ENCODE results near the gene ZDHHC24.
"Not testable (repeated sequence)": the region's sequence is repeated elsewhere in the genome, so short reads cannot be mapped to it uniquely, and the experiment has no call there.

The ZDHHC24 gene, protein sequence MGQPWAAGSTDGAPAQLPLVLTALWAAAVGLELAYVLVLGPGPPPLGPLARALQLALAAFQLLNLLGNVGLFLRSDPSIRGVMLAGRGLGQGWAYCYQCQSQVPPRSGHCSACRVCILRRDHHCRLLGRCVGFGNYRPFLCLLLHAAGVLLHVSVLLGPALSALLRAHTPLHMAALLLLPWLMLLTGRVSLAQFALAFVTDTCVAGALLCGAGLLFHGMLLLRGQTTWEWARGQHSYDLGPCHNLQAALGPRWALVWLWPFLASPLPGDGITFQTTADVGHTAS

GRCh38 chr11:66545701-66546367 lies at the start of gene ZDHHC24:
ZDHHC24 (minus strand) TSS chr11:66546048; CDS start chr11:66546003, 45 bp downstream.
- DNase-seq (ENCODE audit: low read depth, low spot score): peak; percentile 82

- DNase-seq (ENCODE audit: low read depth, low spot score): no peak
These were observed 49.5 kb upstream of the ZDHHC24 start for GRCh38 chr11:66595245-66595904.

DNA sequence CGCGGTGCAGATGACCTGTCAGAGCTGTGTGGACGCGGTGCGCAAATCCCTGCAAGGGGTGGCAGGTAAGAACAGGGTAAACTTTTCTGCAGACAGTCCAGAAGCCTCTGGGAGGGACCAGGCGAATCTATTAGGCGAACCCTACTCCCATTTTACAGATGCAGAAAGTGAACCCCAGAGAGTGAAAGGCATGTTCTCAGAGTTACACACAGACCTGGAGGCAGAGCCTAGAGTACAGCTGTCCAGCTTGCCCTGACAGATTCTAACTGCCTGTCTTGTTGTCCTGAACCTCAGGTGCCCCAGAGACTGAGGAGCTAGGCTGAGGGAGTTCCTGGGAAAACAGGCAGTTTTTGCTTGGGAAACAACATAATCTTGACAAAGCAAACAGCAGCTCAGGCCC lies 47.8 kb upstream of the ZDHHC24 start:
- no peak for DNase-seq (ENCODE audit: low read depth, low spot score)

DNA sequence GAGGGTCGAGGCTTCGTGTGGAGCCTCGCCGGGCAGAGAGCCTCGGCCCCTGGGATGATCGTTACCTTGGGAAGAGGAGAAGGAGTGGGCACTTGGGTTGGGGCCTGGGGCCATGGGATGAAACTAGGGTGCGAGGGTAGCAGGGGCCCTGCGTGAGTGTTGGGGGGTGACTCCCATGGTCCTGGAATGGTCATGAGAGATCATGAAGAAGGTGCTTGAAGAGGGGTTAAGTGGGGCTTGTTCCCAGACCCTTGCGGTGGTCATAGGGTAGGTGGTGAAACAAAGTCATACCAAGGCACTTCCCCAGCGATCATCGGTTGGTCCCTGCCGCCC lies 47.4 kb upstream of the ZDHHC24 start:
- no peak for DNase-seq (ENCODE audit: low read depth, low spot score)

DNA sequence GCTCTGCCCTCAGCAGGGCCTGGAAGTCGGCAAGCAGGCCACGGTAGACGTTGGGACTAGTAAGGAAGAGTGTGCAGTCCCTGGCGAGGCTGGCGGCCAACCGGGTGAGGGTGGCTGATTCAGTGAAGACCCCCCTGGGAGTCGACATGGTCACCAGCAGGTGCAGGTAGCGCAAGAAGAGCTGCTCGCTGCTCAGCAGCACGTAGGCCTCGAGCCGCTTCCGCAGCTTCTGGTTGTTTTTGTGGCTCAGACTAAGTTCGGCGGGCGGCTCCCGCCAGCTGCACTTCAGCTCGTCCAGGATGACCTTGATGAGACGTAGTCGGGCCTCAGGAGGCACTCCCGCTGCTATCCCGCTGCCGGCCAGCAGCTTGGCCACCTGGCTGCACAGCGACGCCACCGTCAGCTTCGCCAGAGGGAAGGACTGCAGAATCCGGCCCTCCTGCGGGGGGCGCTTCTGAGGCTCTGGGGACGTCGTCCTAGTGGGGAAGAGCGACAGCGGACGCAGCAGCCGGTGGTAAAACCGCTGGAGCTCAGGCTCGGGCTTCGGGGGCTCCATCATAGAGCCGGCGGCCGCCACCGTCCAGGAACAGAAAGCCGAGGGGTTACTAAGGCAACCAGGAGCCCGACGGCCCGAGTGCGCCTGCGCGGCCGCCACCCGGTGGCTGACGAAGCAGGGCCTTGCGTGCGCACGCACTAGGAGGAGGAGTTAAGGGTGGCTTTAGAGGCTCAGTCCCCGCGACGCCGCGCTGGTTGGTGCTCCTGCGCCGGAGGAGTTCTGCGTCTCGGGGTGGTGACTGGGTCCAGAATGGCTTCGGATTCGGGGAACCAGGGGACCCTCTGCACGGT lies 46.8 kb upstream of the ZDHHC24 start, which contains the start of the genes CCDC87 and CCS:
CCDC87 (minus strand) TSS at position 607 of the 846 bp plus-strand sequence; CDS start at position 559, 48 bp downstream.
CCS (plus strand) TSS at position 729 of the 846 bp plus-strand sequence; CDS start at position 806, 77 bp downstream.
- DNase-seq (ENCODE audit: low read depth, low spot score): no peak

DNA sequence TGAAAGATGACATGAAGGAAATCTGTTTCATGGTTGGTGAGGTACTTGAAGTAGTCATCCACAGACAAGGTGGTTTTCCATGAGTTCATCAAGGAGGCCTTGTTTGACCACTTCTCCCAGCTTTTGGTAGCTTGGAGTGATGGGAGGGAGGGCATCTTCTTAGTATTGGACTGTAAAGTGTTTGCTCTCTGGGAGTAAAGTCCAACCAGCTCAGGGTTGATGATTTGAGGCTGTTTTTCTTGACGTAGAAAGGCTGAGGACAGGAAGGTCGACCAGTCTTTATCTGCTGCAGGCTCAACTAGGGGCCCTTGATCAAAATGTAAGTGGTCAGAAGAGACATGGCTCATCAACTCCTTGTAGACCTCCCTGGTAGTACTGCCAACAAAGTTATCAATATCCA lies 45.3 kb upstream of the ZDHHC24 start:
- no peak for DNase-seq (ENCODE audit: low read depth, low spot score)

GRCh38 chr11:66589996-66590675 lies 44.3 kb upstream of the ZDHHC24 start:
- DNase-seq (ENCODE audit: low read depth, low spot score): no peak

- not testable (repeated sequence) for DNase-seq (ENCODE audit: low read depth, low spot score)
These were observed 43.5 kb upstream of the ZDHHC24 start for GRCh38 chr11:66589315-66589714.

DNA sequence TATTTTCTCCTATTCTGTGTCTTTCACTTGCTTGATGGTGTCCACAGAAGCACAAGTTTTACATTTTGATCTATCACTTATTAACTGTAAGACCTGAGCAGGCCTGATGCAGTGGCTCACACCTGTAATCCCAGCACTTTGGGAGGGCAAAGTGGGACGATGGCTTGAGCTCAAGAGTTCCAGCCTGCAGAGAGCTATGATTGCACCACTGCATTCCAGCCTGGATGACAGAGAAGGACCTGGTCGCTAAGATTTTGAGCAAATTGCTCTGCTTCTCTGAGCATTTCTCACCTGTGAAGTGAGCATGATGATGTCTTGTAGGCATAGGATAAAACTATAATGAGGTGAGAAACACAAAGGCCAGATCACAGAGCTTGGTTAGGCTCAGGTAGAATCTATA lies 40.3 kb upstream of the ZDHHC24 start:
- no peak for DNase-seq (ENCODE audit: low read depth, low spot score)

DNA sequence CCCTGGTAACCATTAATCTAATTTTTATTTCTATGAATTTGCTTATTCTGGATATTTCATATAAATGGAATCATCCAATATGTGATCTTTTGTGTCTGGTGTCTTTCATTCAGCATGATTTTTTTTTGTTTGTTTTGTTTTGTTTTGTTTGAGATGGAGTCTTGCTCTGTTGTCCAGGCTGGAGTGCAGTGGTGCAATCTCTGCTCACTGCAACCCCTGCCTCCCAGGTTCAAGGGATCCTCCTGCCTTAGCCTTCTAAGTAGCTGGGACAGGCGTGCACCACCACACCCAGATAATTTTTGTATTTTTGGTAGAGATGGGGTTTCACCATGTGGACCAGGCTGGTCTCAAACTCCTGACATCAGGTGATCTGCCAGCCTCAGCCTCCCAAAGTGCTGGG lies 39.6 kb upstream of the ZDHHC24 start:
- not testable (repeated sequence) for DNase-seq (ENCODE audit: low read depth, low spot score)

DNA sequence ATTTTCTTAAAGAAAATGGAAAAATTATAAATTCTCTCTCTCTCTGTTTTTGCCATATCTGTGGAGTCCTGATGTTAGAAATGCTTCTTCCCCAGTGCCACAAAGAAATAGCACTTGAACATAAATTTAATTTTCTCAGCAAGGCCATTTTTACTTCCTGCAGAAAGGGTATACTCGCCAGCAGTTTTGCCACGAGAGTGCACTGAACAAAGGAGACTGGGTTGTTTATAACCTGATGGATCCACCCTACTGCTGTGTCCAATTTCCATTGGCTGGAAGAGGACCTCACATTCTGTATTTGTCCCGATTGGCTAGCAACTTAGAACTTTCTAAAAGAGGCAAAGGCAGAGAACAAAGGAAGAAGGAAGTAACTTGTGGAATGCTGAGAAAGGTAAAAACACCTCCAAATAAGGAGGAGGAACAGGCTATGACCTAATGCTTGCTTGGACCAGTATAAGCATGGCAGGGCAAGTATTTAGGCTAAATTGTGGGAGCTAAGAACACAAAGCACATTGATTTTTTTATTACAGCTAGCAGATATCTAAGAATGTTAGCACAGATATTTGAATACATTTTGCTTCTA lies 36.8 kb upstream of the ZDHHC24 start:
- not testable (repeated sequence) for DNase-seq (ENCODE audit: low read depth, low spot score)

- DNase-seq (ENCODE audit: low read depth, low spot score): no peak
These were observed 35.4 kb upstream of the ZDHHC24 start for GRCh38 chr11:66581261-66581660.

DNA sequence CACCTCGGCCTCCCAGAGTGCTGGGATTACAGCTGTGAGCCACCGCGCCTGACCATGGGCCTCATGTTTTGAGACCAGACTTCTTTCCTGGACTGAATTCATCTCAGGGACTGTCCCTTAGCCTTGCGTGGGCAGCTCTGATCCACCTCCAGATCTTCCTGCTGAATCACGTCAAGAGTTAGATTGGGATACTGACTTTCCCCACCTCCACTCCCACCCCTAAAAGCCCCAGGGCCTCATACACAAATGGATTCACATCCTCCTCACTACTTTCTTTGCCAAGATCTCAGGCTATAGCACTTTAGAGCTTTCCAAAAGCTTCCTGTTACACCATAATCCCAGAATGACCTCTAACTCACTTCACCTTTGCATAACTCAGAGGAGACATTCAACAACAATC lies 35.0 kb upstream of the ZDHHC24 start:
- no peak for DNase-seq (ENCODE audit: low read depth, low spot score)

DNA sequence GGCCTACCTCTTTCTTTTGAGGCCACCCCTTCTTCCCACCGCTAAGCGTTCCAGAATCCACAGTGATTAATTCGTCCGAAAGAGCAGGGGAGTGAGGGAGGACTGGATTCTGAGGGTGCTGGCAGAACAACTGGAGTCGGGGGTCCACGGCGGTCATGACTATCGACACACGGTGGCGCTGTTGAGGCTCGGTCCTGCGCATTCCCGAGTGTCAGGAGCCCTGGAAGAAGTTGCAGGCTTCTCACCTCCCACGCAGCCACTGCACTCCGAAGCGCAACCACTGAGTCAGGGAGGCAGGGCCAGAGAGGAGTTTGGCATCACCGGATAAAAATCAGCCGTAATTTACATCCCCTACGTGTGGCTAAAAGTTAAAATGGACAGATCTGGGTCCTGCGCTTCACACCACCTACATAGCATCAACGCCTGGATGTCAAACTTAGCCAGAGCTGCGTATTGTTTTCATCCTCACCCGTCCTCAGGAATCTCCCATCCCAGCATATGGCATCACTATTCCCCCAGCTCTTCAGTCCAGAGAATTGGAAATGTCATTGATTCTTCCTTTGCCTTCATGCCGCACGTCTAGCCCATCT lies 33.3 kb upstream of the ZDHHC24 start:
- peak; percentile 47 for DNase-seq (ENCODE audit: low read depth, low spot score)

DNA sequence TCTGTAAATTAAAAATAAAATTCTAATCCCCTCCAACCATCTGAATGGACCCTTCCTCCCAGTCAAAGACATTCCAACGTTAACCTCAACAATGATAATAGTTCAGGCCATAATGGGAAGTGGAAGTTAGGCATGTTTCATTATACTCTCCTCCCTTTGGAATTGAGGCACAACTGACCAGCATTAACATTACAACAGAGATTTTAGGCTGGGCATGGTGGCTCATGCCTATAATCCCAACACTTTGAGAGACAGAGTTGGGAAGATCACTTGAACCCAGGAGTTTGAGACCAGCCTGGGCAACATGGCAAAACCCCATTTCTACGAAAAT lies 25.0 kb upstream of the ZDHHC24 start:
- DNase-seq (ENCODE audit: low read depth, low spot score): no peak

GRCh38 chr11:66570079-66570849 lies 24.4 kb upstream of the ZDHHC24 start:
- DNase-seq (ENCODE audit: low read depth, low spot score): no peak

GRCh38 chr11:66569076-66569475 lies 23.2 kb upstream of the ZDHHC24 start:
- no peak for DNase-seq (ENCODE audit: low read depth, low spot score)

- no peak for DNase-seq (ENCODE audit: low read depth, low spot score)
These were observed 22.5 kb upstream of the ZDHHC24 start, which contains the start of gene CTSF for GRCh38 chr11:66568124-66568916. CTSF (minus strand) TSS chr11:66568606; CDS start chr11:66568486, 120 bp downstream.

GRCh38 chr11:66567787-66568123 lies 21.9 kb upstream of the ZDHHC24 start:
- no peak for DNase-seq (ENCODE audit: low read depth, low spot score)
